Fibroblast of lung (primary cell): Measurements from ENCODE around the gene OR10J5. TPM values are rescaled to one million over a fixed set of nuclear protein-coding genes. Genes with fewer than 3 reads are reported as not detected.

Experiments
- DNase-seq, 2 donors: peaks; one replicate each; pipeline versions ENCODE4 v3.0.0 to v3.0.0-alpha.2; 2010; ENCODE audit warnings: low read depth in 2 of 2
- H2AFZ ChIP-seq: 2 replicates; pipeline ENCODE4 v1.5.1; 2012; ENCODE audit warnings: low read length, control low read depth, inconsistent platforms
- H3K27ac ChIP-seq: 2 replicates; pipeline ENCODE4 v1.5.1; 2011; ENCODE audit warnings: low read length, control low read depth; ENCODE audit not compliant: insufficient read depth
- H3K27me3 ChIP-seq: 2 replicates; pipeline ENCODE4 v1.5.1; 2011; ENCODE audit warnings: mild to moderate bottlenecking, low read length; ENCODE audit not compliant: control insufficient read depth, insufficient read depth
- H3K36me3 ChIP-seq: 2 replicates; pipeline ENCODE4 v1.5.1; 2011; ENCODE audit warnings: low read length; ENCODE audit not compliant: control insufficient read depth, insufficient read depth
- H3K4me1 ChIP-seq: 2 replicates; pipeline ENCODE4 v1.5.1; 2011; ENCODE audit warnings: low read length; ENCODE audit not compliant: control insufficient read depth, insufficient read depth; ENCODE audit errors: extremely low read depth
- H3K4me2 ChIP-seq: 2 replicates; pipeline ENCODE4 v1.5.1; 2011; ENCODE audit warnings: low read length, control low read depth; ENCODE audit not compliant: insufficient read depth; ENCODE audit errors: extremely low read depth
- H3K4me3 ChIP-seq, 4 experiments: fragments of 200-600 bp in 1 of 4; sonication (generic) in 1 of 4; replicated peaks in 1 of 4; 2 replicates each; pipeline ENCODE4 v1.5.1; 2011 to 2016; ENCODE audit warnings: low read length in 4 of 4, low read depth in 3 of 4, mild to moderate bottlenecking in 3 of 4, control low read depth in 2 of 4, inconsistent platforms in 1 of 4, mixed read lengths in 1 of 4; ENCODE audit not compliant: insufficient read depth in 1 of 4; ENCODE audit errors: control extremely low read depth in 1 of 4
- H3K79me2 ChIP-seq: 2 replicates; pipeline ENCODE4 v1.5.1; 2012; ENCODE audit warnings: mild to moderate bottlenecking, low read length, inconsistent platforms; ENCODE audit not compliant: control insufficient read depth, insufficient read depth
- H3K9ac ChIP-seq: 2 replicates; pipeline ENCODE4 v1.5.1; 2011; ENCODE audit warnings: mild to moderate bottlenecking, low read length, control low read depth; ENCODE audit not compliant: insufficient read depth
- H3K9me3 ChIP-seq: 2 replicates; pipeline ENCODE4 v1.5.1; 2012; ENCODE audit warnings: low read depth, low read length; ENCODE audit not compliant: control insufficient read depth, insufficient read depth
- H4K20me1 ChIP-seq: 2 replicates; pipeline ENCODE4 v1.5.1; 2011; ENCODE audit warnings: low read length; ENCODE audit not compliant: control insufficient read depth, insufficient read depth; ENCODE audit errors: extremely low read depth
- EZH2 ChIP-seq: IDR thresholded peaks from 2 replicates; pipeline ENCODE4 v1.5.1; 2012; ENCODE audit warnings: low read length, control low read depth, mild to moderate bottlenecking; ENCODE audit errors: missing control alignments
- polyA plus RNA-seq, 2 donors: library from polyadenylated mRNA; depleted of rRNA in 1 of 2; stranded (reverse) in 1 of 2; unstranded in 1 of 2; fragments of >200 nt; gene quantifications; 2 replicates each; pipeline ENCODE4 v1.2.1, GENCODE V29; 2011 to 2012; ENCODE audit warnings: missing spikeins in 1 of 2
- total RNA-seq: library from RNA; depleted of rRNA; stranded (reverse); fragments of >200 nt; gene quantifications from 2 replicates; pipeline ENCODE4 v1.2.1, GENCODE V29; 2014
- TF ChIP-seq, protein P1 (sequence below), 2 donors: IDR thresholded peaks in 1 of 2; conservative IDR thresholded peaks in 1 of 2; 1 replicate in 1 of 2; 2 replicates in 1 of 2; pipeline ENCODE4 v1.5.1; 2011 to 2012; ENCODE audit warnings: low read length in 2 of 2, control low read depth in 1 of 2, inconsistent platforms in 1 of 2, low read depth in 1 of 2, mild to moderate bottlenecking in 1 of 2

The OR10J5 gene
- total and polyA plus RNA-seq, 2 donors (not counting 1 experiment from before 2014, with no cell fraction given), result not detected

DNA sequence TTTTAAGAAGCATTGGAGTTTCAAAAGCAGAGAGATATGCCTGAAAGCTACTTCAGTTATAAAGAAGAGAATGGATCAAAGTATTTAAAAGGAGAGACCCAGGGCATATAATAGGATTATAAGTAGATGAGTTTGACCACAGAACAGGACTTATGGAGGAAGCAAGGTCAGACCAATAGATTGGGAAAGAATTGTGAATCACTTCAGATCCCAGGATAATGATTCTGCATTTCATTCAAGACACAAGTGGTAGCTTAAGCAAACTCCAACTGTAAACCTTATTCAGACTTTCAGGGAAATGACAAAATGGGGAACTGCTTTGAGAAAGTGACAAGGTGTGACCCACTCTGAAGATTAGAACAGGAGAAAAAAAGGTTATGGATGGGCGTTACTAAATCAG is 18.9 kb upstream of the OR10J5 start:
- Histone ChIP-seq H3K36me3 (no peaks in the 10 kb centered on the region), H3K79me2 (no peaks in the 10 kb centered on the region), H3K27ac (no peak overlapping the region), H2AFZ (no peak overlapping the region), H3K4me2 (no peak overlapping the region), H4K20me1 (no peaks in the 10 kb centered on the region), H3K9ac (no peak overlapping the region), H3K4me3 (no peak overlapping the region), H3K4me1 (no peaks in the 10 kb centered on the region), H3K27me3 (no peaks in the 10 kb centered on the region), H3K9me3 (no peaks in the 10 kb centered on the region)
- TF ChIP-seq, protein P1, sequence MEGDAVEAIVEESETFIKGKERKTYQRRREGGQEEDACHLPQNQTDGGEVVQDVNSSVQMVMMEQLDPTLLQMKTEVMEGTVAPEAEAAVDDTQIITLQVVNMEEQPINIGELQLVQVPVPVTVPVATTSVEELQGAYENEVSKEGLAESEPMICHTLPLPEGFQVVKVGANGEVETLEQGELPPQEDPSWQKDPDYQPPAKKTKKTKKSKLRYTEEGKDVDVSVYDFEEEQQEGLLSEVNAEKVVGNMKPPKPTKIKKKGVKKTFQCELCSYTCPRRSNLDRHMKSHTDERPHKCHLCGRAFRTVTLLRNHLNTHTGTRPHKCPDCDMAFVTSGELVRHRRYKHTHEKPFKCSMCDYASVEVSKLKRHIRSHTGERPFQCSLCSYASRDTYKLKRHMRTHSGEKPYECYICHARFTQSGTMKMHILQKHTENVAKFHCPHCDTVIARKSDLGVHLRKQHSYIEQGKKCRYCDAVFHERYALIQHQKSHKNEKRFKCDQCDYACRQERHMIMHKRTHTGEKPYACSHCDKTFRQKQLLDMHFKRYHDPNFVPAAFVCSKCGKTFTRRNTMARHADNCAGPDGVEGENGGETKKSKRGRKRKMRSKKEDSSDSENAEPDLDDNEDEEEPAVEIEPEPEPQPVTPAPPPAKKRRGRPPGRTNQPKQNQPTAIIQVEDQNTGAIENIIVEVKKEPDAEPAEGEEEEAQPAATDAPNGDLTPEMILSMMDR (conservative IDR thresholded peaks at IDR 0.05 in 1 of 2, IDR thresholded peaks at IDR 0.05 in 1 of 2; ENCODE audit: low read depth in 1 of 2, low read length in 2 of 2), result no peak
- TF ChIP-seq EZH2, result no peak
- no peak for DNase-seq

DNA sequence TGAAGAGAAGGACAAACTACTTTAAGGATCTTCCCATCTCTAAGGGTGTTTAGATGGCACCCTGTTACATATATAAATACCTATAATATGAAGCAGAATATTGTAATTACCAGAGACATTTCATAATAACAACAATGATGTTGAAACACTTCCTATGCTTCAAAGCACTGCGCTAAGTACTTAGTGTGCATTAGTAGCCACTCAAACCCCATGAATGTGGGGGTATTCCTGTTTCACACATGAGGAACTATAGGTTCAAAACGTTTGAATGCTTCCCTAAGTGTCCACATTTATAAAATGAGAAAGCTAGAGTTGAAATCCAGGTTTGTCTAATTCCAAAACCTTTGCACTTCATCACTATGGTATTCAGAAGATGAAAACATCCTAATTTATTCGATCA is 18.5 kb upstream of the OR10J5 start:
- Histone ChIP-seq H3K79me2 (no peaks in the 10 kb centered on the region), H3K9me3 (no peaks in the 10 kb centered on the region), H4K20me1 (no peaks in the 10 kb centered on the region), H3K4me2 (no peak overlapping the region), H3K4me3 (no peak overlapping the region), H3K27ac (no peak overlapping the region), H3K27me3 (no peaks in the 10 kb centered on the region), H3K36me3 (no peaks in the 10 kb centered on the region), H3K9ac (no peak overlapping the region), H3K4me1 (no peaks in the 10 kb centered on the region), H2AFZ (no peak overlapping the region)
- DNase-seq, result no peak
- no peak for TF ChIP-seq EZH2
- TF ChIP-seq, protein P1 (conservative IDR thresholded peaks at IDR 0.05 in 1 of 2, IDR thresholded peaks at IDR 0.05 in 1 of 2; ENCODE audit: low read depth in 1 of 2, low read length in 2 of 2), result no peak

DNA sequence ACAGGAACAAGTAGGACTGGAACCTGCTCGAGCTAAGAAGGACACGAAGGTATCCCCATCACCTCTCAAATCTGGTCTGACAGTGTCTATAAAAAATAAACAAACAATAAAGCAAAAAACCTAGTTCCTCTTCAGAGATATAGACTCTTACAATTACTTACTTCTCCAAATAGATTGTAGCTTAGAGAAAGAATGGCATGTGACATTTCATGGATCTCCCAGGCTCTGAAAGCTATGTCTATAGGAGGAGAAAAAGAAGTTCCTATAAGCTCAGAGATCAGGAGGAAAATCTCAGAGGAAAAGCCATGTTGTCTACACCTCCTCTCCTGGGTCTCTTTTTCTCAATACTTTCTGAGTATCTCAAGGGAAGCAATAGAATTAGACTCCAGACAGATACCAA is 12.3 kb upstream of the OR10J5 start:
- Histone ChIP-seq H2AFZ (no peak overlapping the region), H4K20me1 (no peaks in the 10 kb centered on the region), H3K9ac (no peak overlapping the region), H3K9me3 (no peaks in the 10 kb centered on the region), H3K4me2 (no peak overlapping the region), H3K27me3 (no peaks in the 10 kb centered on the region), H3K36me3 (no peaks in the 10 kb centered on the region), H3K27ac (no peak overlapping the region), H3K79me2 (no peaks in the 10 kb centered on the region), H3K4me1 (no peaks in the 10 kb centered on the region), H3K4me3 (no peak overlapping the region)
- no peak for TF ChIP-seq EZH2
- TF ChIP-seq, protein P1 (conservative IDR thresholded peaks at IDR 0.05 in 1 of 2, IDR thresholded peaks at IDR 0.05 in 1 of 2; ENCODE audit: low read depth in 1 of 2, low read length in 2 of 2), result no peak
- DNase-seq, result no peak
